ENCODE data around the gene UBE2J2.

The UBE2J2 gene

DNA sequence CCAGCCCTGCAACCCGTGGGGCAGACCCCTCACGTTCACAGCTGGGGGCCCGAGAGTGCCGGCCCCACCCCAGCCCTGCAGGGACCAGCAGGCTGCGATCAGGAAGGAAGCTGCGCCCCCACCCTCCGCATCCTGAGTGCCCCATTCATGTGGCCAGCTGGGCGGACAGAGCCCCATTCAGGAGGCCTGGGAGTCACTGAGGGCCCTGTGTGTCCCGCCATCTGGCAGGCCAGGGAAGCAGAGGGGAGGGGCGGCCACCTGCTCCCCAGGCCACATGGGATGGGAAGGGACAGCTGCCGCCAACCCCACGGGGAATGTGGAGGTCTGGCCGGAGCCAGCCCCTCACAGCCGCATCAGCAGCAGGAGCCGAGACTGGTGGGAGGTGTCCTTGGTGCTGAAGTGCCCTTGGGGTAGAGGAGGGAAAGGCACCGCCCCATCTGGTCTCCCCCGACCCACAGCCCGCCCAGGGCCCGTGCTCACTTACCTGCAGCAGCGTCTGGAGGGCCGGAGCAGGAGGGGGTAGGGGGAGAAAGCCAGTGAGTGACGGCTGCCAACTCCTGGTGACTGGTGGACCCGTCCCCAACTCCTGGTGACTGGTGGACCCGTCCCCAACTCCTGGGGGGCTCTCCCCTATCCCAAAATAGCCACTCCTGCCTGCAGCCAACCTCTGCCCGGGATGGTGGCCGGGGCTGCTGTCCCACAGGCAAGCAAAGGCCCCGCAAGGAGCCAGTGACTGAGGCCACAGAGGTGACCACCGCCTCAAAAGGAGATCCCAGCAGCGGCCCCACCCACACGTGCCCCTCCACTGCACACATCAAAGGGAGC, 25.4 kb upstream of the UBE2J2 start:
- DNase-seq: peak; percentile 87 to 99 (median 96)
- intact Hi-C loops (cut with DNase I): no loop called here

DNA sequence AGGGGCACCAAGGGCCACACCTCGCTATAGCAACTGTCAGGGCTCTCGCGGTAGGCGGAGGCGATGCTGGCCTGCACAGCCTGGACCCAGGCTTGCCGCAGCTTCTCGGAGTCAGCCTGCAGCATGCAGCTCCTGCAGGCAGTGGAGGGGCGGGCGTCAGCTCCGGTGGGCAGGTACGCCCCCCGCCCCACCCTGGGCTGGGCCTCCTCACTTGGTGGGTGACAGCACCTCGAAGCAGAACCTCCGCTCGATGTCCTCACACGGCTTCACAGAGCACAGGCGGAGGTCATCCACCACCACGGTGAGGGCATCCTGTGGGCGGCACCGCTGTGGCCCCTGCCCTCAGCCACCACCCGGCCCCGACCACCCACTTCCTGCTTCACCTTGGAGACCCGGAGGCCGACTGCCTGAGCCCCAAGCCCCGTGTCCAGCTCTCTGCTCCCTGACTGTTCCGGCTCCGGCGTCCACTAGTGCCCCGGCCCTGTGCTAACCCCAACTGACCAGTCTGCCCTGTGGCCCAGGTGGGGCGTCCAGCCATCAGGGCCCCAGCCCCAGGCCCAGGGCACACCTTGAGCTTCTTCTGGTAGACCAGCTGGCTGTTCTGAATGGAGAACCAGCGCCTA, 24.3 kb upstream of the UBE2J2 start:
- intact Hi-C loops (cut with DNase I): no loop called here

DNA sequence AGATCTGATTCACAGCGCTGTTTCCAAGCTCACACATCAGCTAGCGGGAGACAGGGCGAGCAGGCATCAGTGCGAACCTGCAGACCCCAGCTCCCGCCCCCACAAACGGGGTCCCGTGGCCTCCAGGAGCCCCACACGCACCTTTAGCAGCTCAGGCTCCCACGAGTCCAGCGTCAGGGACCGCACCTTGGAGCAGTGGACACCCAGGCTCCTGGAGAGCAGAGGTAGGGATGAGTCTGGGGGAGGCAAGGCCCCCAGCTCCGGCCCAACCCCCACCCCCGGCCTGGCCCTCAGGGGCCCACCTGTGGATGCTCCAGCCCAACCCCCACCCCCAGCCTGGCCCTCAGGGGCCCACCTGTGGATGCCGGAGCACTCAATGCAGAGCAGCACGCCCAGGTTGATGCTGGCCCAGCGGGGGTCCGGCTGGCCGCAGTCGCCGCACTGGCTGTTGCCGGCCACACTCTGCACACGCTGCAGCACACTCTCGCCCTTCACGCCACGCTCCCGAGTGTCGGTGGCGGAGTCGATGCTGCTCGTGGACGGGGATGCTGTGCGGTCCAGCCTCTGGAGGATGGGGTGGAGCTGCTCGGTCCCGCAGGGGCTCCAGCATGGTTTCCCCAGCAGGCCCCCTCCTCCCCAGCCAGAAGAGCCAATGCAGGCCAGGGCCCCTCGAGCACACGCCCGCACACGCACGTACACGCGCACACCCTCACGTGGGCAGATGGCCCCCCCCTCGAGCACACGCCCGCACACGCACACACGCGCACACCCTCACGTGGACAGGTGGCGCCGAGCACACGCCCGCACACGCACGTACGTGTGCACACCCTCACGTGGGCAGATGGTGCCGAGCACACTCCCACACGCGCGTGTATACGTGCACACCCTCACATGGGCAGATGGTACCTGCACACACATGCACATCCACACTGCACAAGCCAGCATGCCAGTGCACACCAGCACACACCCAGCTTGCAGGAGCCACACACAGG, 22.7 kb upstream of the UBE2J2 start:
- no peak for DNase-seq
- intact Hi-C loops (cut with DNase I): no loop called here

More for the DNA sequence above, 24.3 kb upstream of the UBE2J2 start:
- DNase-seq: no peak

DNA sequence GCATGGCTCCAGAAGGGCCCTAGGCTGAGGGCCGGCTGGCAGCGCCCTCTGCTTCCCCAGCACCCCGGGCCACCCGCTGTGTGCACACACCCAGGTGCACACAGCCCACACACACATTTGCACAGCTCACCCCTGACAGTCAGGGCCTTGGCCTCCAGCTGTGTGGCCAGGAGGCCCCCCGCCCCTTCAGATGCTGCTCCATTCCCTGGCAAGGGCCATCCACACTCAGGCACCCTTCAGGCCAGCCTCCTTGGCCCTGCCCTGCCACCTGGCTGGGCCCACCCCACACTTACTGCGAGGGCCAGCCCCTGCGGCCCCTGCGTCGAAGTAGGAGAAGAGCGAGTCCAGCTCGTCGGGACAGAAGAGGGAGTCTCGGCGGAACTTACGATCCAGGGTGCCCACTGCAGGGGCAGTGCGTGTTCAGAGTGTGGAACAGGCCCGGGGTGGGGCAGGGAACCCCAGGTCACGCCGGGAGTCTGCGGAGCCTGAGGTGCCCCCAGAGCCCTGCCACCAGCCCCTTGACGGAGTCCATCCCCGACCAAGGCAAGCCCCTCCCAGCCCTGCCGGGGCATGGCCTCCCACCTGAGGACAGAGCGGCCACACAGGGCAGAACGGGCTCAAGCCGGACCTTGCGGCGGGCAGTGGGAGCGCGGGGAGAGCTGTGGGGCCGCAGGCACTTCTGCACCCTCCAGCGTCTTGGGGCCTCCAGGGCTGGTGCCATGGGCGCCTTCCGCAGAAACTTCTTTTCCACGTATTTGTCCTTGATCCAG, 21.7 kb upstream of the UBE2J2 start:
- DNase-seq: no peak
- intact Hi-C loops (cut with DNase I): no loop called here

DNA sequence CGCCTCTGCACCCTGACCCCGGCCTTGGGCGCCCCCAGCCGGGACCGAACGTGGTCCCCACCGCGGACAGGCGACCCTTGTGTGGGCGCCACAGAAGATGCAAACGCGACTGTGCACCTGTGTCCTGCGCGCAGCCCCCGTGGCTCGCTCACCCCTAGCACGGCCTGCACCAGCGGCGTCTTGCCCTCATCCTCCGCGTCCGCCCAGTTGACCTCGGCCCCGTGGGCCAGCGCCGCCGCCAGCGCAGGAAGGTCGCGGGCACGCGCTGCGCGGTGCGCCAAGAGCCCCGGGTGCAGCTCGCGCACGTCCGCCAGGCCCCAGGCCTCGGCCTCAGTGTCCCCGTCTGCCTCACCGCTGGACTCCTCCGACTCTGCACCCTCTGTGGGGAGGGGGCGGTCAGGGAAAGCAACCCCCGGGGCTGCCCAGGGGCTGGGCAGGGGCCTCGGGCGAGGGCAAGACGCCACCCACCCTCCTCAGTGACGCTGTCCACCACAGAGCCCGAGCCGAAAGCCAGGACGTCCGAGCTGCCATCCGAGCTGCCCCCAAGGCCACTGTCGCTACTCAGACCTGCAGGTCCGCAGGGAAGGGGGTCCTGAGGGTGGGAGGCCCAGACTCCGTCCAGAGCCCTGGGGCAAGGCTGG, 20.7 kb upstream of the UBE2J2 start:
- intact Hi-C loops (cut with DNase I): no loop called here
- DNase-seq: no peak

DNA sequence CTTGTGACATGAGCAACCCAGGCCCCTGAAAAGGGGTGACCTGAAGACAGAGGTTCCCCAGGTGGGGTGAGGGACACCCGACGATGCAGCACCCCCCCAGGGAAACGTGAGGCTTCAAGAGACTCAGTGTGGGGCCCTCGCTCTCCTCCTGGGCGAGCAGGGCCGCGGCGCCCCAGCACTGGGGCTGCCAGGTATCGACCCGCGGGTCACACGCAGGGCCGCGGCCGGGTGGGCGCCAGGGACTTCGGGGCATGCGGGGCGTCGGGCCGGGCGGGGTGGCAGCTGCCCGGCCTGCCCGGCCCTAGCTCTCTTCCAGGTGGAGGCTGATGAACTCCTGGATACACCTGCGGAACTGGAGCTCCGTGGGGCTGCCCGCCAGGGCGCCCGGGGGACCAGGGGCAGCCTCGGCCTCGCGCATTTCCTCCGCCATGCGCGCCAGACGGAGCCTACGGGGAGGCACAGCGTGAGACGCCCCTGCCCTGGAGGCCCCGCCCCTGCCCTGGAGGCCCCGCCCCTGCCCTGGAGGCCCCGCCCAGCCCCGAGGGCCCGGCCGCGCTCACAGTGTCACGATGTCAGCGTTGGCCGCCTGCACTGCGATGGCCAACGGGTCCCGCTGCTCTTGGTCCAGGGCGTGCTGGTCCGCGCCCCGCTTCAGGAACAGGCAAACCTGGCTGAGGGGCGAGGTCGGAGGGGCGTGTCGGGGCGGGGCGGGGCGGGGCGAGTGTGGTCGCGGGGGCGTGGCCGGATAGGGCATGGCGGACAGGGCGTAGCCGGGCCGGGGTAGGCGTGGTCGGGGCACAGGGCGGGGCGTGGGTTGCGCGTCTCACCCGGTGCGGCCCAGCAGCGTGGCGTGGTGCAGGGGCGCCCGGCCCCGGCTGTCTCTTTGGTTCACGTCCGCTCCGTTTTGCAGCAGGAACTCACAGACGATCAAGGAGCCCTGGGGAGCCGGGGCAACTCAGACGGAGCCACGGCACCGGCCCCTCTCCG, 19.9 kb upstream of the UBE2J2 start:
- intact Hi-C loops (cut with DNase I): no loop called here
- DNase-seq: peak in 1 of 42 donors; percentile 2

DNA sequence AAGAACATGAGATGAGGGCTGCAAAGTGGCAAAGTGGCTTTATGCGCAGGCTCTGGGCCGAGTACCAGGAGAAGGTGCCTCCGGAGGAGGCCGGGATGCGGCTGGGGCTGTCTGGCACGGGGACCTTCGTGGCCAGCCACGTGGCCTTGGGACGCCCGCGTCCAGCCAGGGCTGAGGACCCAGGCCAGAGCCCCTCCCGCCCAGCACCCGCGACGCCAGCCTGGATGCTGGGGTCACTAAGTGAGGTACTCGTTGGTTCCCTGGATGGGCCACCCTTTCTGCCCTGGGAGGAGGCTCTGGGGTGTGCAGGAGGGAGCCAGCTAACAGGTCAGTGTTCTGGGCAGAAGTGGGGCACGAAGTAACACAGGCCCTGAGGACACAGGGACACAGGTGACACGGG, 19.2 kb upstream of the UBE2J2 start:
- no peak for DNase-seq
- intact Hi-C loops (cut with DNase I): no loop called here

DNA sequence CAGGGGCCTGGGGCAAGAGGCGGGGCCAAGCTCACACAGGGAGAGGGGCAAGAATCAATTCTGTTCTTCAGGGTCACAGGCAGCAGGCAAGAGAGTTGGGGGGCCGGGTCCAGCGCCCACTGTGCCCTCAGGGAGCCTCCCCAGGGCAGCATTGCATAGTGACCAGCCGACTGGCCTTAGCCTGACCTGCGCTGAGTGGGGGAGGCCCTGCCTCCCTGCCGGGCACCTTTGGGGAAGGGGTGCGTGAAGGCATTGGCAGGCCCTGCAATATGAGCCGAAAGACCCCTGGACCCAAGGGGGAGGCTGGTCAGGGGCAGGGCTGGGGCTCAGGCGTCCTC, 18.8 kb upstream of the UBE2J2 start:
- intact Hi-C loops (cut with DNase I): no loop called here

DNA sequence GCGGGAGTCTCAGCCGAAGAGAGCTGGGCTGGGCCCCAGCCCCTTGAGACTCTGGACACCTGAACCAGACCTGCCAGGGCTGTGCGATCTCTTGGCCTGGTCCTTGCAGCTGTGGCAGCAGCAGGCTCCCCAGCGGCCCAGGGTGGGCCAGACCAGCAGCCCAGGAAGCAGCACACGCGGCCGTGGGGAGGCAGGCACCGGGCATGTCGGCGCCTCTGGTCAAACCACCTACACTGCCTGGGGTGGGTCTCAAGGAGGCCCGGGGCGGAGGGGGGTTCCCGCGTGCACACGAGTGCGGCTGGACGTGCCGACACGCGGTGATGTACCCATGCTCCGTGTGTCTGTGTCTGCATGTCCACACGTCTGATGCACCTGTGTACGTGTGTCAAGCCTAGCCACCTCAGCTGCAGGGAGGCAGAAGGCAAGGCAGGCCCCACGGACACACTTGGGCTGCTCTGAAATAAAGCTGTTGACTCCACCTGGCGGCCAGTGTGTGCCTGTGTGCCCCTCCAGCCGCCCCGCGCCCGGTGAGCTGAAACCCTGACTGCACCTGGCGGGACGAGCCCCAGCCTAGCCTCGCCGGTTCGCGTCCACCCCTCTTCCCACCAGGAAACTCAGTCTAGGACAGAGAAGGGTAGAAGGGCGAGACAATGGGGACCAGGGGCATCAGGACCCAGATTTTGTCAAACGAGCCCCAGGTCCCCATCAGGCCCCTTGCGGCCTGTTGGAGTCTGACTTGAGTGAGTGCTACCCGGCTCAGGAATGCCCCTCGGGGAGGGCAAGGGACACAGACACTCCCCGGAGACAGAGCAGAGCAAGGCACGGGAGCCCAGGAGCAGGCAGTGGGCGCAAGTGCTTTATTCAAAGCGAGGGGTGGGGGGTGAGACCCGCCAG, 18.1 kb upstream of the UBE2J2 start:
- intact Hi-C loops (cut with DNase I): no loop called here
- DNase-seq: peak in 28 of 42 donors; percentile 38 to 78 (median 60)

More for the DNA sequence above, 18.8 kb upstream of the UBE2J2 start:
- no peak for DNase-seq

DNA sequence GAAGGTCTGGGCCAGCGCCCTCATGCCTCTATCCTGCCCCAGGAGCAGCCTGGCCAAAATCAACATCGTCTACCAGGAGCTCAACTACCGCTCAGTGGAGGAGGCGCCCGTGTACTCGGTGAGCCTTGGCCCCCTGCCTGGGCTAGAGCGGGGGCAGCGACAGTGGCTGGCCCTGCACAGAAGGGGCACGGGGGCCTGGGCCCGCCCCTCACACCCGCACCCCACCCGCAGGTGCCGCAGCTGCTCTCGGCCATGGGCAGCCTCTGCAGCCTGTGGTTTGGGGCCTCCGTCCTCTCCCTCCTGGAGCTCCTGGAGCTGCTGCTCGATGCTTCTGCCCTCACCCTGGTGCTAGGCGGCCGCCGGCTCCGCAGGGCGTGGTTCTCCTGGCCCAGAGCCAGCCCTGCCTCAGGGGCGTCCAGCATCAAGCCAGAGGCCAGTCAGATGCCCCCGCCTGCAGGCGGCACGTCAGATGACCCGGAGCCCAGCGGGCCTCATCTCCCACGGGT, 17.4 kb upstream of the UBE2J2 start:
- intact Hi-C loops (cut with DNase I): no loop called here
- DNase-seq: no peak

DNA sequence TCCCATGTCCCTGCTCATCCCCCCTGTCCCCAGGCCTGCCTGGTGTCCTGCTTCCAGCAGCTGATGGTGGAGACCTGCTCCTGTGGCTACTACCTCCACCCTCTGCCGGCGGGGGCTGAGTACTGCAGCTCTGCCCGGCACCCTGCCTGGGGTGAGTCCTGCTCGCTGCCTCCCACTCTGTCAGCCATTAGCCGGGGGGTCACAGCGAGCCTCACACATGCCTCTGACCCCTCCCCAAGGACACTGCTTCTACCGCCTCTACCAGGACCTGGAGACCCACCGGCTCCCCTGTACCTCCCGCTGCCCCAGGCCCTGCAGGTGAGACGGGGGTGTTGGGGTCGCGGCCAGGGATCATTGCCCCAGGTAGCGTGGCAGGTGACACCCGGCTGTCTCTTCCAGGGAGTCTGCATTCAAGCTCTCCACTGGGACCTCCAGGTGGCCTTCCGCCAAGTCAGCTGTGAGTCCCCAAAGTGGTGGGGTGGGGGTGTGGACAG, 16.6 kb upstream of the UBE2J2 start:
- intact Hi-C loops (cut with DNase I): no loop called here
- DNase-seq: peak in 31 of 42 donors; percentile 30 to 78 (median 61)

DNA sequence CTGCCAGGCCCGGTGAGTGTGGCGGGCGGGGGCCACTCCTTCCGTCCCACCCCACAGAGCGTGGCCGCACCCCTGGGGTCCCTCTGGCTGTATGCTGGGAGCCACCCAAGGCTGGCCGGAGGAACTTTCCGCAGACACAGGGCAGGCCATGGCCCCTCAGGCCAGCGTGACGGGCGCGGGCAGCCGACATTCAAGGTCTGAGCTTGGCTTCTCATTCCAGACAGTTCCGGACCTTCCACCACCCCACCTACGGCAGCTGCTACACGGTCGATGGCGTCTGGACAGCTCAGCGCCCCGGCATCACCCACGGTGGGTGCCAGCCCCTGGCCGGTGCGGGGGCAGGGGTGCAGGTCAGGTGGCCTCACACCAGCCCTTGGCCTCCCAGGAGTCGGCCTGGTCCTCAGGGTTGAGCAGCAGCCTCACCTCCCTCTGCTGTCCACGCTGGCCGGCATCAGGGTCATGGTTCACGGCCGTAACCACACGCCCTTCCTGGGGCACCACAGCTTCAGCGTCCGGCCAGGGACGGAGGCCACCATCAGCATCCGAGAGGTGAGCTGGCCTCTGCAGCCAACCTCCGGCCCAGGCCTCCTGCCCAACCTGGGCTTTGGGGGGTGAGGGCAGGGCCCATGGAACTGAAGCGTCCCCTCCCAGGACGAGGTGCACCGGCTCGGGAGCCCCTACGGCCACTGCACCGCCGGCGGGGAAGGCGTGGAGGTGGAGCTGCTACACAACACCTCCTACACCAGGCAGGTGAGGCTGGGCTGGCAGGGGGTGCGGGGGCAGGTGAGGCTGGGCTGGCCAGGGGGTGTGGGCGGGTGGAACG, 13.8 kb upstream of the UBE2J2 start:
- intact Hi-C loops (cut with DNase I): no loop called here
- no peak for DNase-seq

DNA sequence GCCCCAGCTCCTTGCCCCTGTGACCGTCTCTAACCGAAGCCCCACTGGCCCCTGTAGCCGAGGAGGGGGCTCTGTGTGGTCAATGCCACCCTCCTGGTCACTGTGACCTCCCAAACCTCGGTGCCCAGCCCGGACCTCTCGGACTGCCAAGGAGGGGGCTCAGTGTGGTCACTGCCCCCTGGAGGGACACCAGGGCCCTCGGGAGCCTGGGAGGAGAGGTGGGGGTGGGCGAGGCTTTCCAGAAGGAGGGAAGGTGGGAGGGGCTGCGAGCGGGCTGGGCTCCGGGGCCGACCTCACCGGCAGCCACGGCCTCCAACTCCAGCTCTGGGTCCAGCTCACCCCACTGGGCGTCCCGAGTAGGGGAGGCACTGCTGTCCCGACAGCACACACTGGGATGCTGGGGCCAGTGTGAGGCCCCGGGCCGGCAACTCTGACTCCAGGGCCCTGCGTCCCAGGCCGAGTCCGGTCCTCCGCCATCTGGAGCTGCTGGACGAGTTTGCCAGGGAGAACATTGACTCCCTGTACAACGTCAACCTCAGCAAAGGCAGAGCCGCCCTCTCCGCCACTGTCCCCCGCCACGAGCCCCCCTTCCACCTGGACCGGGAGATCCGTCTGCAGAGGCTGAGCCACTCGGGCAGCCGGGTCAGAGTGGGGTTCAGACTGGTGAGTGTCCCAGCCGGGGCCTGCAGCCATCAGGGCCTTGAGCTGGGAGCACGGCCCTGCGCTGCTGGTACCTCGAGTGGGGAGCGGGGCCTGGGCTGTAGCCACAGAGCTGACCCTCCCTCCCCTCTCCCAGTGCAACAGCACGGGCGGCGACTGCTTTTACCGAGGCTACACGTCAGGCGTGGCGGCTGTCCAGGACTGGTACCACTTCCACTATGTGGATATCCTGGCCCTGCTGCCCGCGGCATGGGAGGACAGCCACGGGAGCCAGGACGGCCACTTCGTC, 12.9 kb upstream of the UBE2J2 start:
- DNase-seq: no peak
- intact Hi-C loops (cut with DNase I): no loop called here

Data from head of caudate nucleus (tissue), 42 donors.